Measurements from ENCODE around the gene VPS35L.

The VPS35L gene, protein sequence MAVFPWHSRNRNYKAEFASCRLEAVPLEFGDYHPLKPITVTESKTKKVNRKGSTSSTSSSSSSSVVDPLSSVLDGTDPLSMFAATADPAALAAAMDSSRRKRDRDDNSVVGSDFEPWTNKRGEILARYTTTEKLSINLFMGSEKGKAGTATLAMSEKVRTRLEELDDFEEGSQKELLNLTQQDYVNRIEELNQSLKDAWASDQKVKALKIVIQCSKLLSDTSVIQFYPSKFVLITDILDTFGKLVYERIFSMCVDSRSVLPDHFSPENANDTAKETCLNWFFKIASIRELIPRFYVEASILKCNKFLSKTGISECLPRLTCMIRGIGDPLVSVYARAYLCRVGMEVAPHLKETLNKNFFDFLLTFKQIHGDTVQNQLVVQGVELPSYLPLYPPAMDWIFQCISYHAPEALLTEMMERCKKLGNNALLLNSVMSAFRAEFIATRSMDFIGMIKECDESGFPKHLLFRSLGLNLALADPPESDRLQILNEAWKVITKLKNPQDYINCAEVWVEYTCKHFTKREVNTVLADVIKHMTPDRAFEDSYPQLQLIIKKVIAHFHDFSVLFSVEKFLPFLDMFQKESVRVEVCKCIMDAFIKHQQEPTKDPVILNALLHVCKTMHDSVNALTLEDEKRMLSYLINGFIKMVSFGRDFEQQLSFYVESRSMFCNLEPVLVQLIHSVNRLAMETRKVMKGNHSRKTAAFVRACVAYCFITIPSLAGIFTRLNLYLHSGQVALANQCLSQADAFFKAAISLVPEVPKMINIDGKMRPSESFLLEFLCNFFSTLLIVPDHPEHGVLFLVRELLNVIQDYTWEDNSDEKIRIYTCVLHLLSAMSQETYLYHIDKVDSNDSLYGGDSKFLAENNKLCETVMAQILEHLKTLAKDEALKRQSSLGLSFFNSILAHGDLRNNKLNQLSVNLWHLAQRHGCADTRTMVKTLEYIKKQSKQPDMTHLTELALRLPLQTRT

DNA sequence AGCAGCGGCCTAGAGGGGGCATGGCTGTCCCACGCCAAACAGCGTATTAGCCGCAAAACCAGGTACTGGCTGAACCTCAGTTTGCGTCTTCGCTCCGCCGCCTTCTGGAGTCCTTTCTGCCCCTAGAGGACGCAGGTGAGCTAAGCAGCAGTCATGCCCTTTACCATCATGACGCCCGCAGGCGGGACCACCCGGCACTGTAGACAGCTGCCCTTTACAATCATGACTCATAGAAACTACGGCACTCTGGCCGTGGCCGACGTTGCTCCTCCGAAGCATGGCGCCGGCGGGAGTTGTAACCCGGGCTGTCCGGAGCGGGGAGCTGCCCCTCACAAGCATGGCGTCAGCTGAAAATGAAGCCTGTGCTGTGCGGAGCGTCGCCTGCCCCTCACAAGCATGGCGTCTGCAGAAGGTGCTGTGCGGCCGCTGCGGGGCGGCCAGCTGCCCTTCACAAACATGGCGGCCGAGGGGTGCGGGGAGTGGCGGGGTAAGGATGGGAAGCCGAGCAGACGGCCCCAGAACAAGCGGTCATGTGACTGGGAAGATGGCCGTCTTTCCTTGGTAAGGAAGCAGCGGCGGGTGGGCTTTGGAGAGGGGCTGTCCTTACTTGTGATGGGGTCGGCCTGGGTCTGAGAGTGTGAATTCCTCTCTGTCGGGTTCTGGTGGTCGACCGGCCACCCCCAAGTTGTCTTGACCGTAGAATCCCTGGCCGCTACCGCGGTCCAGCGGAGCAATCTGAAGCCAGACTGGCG lies at the start of gene VPS35L:
Gene VPS35L, plus strand, starts transcription at position 518 of the 752 bp plus-strand sequence. Its CDS starts 27 bp downstream, at position 545.
- peak; percentile 99 for DNase-seq (ENCODE audit: low spot score)

DNA sequence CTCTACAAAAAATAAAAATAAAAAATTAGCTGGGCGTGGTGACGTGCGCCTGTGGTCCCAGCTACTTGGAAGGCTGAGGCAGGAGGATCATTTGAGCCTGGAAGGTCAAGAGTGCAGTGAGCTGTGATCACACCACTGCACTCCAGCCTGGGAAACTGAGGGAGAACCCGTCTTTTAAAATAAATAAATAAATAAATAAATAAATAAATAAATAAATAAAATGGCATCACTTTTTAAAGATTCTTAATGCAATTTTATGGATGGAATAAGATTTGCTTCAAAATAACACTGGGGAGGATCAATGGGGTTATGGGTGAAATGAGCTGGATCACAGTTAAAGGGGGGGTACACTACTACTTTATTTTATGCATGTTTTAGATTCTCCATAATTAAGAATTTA lies 48.5 kb upstream of the VPS35L start:
- no peak for DNase-seq (ENCODE audit: low spot score)

DNA sequence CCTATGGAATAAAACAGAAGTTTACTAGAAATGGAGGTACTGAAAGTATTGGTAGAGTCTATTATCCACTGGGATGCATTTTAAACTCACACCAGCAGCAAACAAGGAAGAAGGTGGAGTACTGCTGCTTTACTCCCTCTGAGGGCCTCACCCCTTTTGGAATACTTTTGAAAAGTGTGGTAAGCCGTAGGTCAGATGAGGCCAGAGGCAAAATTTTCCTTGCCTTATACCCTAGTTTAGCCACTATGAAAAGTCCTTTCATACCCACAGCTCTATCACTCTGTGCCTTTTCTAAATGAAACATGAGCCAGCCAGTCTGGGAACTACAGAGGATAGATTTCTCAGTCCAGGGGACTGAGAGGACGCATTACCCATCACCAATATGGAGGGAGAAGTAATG lies 47.6 kb upstream of the VPS35L start:
- DNase-seq (ENCODE audit: low spot score), result no peak

DNA sequence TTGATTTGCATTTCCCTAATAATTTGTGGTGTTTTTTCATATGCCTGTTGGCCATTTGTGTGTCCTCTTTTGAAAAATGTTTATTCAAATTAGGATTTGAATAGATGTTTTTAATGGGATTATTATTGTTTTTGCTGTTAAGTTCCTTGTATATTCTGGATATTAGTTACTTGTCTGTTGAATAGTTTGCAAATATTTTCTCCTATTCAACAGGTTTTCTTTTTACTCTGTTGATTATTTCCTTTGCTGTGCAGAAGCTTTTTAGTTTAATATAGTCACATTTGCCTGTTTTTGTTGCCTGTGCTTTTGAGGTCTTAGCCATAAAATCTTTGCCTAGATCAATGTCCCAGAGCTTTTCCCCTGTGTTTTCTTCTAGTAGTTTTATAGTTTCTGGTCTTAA lies 43.2 kb upstream of the VPS35L start:
- no peak for DNase-seq (ENCODE audit: low spot score)

DNA sequence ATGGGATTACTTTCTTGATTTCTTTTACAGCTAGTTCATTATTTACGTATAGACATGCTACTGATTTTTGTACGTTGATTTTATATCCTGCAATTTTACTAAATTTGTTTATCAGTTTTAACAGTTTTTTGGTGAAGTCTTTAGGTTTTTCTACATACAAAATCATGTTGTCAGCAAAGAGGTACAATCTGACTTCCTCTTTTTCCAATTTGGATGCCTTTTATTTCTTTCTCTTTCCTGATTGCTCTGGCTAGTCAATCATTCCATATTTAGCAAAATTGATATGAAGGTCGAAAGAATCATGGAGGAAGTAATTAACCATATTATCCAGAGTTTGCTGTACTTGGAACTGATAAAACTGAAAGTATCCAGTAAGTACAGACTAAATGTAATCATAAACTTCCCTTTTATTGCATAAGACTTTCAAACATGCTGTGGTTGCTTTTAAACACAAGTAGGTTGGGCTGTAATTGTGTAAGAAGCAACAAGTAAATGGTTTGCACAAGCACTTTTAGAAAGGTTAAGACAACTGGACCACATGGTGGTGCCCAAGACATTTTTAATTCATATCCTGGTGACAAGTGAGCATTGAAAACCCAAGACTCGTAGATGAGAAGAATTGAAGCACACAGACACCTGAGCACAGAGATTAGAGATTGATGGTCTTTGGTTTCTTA lies 42.0 kb upstream of the VPS35L start:
- no peak for DNase-seq (ENCODE audit: low spot score)

DNA sequence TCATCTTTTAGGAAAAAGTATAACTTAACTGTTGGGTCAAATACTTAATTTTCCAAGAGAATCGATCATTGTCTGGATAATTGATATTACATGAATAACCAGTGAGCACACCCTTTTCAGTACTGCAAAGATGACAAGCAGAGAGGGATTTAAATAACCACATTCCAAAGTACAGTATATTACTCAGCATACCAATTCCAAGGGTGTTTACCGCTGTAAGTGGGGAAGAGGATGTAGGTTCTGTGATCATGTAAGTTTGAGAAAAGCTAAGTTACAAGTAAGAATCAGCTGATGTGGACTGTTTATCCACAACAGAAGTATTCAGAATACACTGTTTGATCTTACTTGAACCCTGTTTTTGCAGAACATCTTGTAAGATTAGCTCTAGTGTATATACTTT lies 39.7 kb upstream of the VPS35L start:
- DNase-seq (ENCODE audit: low spot score), result no peak

DNA sequence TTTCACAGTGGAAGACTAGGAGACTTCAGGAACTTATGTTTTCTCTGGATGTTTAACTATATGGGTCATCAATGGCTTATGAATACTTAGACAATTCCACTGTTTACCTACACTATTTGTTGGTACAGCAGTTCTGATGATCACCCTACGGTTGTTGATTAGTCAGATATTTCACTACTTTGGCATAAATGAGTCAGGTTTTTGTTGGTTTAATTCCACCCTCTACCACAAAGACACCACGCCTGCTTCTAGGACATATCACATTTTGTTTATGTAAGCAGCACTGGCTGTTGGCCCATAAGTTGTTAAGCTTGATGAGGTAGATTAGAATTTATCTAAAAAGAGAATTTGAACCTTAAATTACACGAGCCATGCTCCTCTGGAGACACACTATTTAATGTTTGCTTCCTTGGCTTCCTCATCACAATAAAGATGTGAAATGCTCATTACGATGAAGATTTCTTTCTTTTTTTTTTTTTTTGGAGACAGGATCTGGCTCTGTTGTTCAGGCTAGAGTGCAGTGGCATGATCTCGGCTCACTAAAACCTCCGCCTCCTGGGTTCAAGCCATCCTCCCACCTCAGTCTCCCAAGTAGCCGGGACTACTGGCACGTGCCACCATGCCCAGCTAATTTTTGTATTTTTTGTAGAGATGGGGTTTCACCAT lies 37.9 kb upstream of the VPS35L start:
- no peak for DNase-seq (ENCODE audit: low spot score)

DNA sequence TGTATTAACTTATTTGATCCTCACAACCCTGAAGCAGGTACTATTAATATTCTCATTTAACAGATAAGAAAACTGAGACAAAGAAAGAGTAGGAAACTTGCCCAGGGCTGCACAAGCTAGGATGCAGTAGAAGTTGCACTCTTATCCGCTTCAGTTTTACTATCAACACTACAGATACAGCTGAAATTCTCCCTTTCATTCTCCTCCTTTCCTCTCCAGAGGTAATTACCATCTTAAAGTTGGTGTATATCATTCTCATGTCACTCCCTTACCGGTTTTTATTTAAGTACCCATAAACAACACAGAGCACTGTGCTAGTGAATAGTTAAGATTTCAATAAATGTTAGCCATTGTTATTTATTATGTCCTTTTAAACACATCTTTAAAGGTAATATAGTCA lies 37.1 kb upstream of the VPS35L start:
- no peak for DNase-seq (ENCODE audit: low spot score)

DNA sequence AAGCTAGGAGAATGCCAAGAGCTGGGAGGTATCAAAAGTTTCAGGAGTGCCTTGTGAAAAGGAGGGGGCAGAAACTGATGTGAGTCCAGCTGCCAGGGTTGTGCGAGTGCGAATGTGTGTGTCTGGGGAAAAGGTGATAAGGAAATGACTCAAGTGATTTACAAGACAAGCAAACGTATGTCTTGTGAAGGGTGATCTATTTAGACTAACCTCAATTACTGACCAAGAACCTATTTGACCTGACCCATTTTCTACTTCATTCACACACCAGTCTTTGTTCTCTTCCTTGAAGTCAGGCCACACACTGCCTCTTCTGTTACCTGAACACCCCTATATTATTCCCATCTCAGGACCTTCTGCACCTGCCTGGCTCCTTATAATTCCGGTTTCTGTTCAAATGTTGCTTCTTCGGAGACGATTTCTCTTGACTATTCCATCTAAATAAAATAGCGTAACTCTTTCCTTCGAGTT lies 34.6 kb upstream of the VPS35L start:
- DNase-seq (ENCODE audit: low spot score), result no peak

DNA sequence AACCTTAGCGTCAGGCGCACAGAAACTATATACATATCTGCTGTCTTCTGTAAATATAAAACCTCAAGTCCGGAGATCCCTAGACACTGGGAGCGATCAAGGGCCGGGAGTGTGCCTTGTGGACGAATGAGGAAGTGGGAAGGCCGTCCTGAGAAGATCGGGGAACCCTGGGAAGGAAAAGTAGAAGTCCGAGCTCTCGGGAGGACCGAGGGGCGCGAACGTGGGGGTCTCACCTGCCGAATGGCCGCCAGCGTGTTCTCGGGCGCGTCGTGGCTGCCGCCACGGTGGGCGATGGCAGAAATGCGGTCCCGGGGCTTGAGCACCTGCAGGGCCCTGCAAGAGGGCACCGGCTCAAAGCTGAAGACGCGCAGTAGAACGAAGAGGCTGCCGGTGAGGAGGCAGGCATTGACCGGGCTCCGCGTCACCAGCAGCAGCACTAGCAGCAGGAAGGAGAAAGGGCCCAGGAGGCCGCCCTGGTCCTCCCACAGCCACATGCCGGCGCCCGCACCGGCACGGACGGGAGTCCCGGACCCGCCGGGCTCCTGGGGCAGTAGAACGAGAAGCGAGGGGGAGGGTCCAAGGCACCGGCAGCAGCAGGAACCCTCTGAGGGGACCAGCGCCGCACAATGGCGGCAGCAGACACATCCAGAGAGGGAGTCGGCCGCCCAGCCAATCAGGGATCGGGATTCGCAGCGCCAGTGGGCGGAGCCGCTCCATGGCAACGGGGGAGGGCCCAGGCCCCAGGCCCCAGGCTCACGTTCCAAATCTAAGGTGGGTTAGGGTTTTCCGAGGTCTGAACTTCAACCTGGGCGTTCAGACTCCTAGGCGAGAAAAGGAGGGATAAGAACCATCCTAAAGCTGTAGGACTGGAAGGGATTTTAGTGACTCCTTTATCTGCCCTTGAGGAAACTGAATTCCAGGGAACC lies 33.8 kb upstream of the VPS35L start, which contains the start of gene GDE1:
Gene GDE1, minus strand, starts transcription at position 628 of the 926 bp plus-strand sequence. Its CDS starts 134 bp downstream, at position 494.
- DNase-seq (ENCODE audit: low spot score), result peak; percentile 99

DNA sequence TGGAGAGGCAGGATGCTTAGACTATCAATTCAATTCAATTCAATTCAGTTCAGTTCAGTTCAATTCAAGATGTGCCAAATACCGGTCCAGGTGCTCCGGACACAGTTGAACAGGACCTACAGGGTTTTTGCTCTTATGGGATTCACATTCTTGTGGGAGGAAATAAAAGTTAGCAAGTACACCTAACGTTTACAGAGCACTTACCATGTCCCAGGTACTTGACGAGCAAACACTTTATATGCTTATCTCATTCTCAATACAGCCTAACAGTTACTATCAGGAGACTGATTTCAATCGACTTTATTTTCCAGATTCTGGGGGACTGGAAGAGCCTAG lies 33.1 kb upstream of the VPS35L start:
- DNase-seq (ENCODE audit: low spot score), result no peak

DNA sequence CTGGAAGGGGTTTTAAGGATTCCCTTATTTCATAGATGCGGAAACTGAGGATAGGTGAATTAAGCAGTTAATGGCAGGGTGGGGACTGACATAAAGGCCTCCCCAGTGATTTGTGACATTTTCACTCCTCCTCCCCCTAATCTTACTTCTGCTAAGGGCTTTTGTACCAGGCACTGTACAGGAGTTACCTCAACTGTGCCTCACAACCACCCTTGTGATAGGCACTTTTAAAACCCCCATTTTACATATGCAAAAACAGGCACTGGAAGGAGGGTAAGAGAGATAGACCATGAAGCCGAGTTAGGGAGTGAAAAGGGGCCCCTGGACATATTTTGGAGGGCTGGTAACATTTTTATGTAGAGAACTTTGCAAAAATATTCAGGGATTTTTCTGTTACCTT lies 32.7 kb upstream of the VPS35L start:
- no peak for DNase-seq (ENCODE audit: low spot score)

DNA sequence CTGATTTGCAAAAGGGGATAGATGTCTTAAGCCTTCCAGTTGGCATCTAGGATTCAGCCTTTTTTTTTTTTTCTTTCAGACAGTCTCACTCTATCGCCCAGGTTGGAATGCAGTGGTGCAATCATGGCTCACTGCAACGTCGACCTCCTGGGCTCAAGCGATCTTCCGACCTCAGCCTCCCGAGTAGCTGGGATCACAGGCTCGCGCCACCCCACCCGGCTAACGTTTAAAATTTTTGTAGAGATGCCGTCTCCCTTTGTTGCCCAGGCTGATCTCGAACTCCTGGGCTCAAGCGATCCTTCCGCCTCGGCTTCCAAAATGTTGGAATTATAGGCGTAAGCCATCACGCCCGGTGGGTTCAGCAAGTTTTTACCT lies 32.3 kb upstream of the VPS35L start:
- no peak for DNase-seq (ENCODE audit: low spot score)

DNA sequence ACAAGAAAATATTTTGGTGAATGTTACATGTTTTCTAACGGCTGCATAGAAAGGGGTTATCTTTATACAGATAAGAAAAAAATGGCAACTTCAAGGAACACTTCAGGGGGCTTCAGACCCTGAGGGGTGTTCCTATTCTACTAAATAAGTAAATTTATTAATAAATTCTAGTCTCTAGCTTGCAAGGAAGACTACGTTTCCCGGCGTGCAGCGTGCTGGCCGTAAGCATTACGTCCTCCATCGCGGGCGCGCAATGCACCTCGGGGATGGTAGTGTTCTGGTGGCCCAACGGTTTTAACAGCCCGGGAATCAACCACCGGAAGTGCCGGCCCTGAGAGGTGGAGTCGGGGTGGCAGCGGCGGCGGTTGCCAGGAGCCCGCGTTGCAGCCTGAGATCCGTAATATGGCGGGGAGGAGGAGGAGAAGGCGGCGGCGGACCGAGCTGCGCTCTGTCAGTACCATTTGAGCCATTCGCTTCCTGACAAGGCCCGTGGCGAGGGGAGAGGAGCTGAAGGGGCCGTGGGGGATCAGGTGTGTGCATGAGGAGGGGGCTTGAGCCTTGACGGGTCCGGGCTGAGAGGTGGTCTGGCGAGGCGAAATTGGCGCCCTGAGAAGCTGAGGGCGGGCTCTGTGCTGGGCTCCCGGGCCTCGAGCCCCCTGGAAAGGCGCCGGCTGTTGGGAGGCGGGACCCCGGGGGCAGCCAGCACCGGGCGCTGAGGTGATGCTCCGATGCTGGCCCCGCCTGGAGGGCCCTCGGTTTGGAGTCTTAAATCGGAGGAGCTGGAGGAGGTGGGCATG lies 31.7 kb upstream of the VPS35L start, which contains the start of gene CCP110:
Gene CCP110, plus strand, starts transcription at position 384 of the 797 bp plus-strand sequence. CDS start 3,940 bp downstream, outside the sequence.
- DNase-seq (ENCODE audit: low spot score), result peak; percentile 99

DNA sequence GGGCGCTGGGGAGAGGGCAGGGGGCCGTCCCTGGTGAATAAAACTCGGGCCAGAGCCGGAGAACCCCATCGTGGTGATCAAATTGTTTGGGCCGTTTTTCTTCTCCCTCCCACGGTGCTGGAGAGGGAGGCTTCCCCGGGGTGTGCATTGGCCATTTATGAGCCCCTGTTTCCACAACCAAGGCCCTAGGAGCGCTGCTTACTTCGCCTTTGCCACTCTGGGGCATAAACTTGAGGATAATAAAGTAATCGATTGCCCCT lies 31.2 kb upstream of the VPS35L start:
- DNase-seq (ENCODE audit: low spot score), result no peak

DNA sequence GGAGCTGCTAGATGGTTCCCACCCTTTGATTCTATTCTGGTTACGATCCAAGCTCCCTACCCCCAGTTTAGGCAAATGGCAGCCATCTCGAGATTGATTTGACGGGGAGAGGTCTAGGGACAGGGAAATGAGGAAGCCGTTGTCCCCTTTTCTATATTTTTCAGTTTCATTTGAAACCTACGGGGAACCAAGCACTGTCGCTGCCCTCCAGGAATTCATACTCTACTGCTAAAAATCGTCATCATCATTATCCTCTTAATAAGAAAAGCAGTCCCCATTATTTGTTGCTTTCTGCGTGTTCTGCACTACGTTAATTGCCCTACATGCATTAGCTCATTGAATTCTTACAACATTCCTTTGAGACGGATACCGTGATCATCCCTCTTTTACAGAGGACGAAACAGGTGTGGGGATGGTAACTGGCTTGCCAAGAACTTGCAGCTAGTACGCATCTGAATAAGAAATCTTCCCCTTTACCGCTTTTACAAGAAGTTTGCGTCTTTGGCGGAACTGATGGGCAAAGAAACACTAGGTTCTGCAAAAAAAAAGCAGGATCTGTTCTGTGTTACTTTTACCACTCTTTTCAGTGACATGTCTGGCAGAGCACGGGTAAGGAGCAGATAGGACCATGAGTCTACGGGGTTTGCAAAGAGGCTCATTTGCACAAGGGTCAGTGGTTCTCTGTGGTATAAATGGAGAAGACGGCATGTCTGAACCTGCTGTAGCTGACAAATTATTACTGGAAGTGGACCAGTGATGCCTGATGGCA lies 30.7 kb upstream of the VPS35L start:
- peak; percentile 54 for DNase-seq (ENCODE audit: low spot score)

DNA sequence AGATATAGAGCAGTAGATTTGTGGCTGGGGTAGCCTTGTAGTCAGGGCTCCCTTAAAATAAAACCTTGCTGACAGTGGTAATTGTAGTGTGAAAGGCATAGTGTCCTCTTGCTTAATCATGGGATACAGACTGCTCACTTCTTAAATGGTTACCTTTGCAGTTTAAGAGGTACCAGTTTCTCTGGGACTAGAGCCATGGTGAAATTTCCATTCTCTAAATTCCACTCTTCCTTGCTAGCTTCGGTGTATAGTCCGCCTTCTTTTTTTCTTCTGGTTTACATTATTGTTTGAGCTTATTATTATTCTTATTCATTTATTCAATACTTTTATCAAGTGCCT lies 30.1 kb upstream of the VPS35L start:
- no peak for DNase-seq (ENCODE audit: low spot score)

DNA sequence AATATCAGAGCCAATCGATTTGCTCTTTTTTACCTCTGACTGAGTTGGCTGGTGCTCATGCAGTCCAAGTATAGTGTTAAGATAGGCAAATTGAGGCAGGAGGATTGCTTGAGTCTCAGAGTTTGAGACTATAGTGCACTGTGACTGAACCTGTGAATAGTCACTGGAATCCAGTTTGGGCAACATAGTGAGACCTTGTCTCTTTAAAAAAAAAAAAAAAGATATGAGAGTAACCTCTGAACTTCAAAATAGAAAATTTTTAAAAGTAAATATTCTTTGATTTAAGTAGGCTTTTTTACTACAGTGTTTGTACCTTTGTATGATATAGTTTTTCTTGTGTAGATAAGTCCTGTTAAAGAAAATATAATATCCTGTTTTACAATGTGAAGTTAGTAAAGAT lies 28.3 kb upstream of the VPS35L start:
- no peak for DNase-seq (ENCODE audit: low spot score)

DNA sequence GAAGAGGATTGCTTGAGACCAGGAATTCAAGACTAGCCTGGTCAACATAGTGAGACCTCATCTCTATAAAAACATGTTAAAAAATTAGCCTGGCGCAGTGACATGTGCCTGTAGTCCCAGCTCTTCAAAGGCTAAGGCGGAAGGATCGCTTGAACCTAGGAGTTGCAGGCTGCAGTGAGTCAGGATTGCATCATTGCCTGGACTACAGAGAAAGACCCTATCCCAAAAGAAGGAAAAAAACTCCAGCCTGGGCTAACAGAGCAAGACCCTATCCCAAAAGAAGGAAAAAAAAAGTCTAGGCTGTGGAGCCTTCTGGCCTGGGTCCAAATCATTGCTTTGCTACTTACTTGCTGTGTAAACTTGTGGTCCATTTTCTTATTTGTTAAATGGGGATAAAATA lies 26.8 kb upstream of the VPS35L start:
- no peak for DNase-seq (ENCODE audit: low spot score)
